Measurements from ENCODE around the gene TBC1D10B.
A peak's percentile ranks its signal among the peaks of the same experiment; 100 is the strongest.

Gene TBC1D10B

DNA sequence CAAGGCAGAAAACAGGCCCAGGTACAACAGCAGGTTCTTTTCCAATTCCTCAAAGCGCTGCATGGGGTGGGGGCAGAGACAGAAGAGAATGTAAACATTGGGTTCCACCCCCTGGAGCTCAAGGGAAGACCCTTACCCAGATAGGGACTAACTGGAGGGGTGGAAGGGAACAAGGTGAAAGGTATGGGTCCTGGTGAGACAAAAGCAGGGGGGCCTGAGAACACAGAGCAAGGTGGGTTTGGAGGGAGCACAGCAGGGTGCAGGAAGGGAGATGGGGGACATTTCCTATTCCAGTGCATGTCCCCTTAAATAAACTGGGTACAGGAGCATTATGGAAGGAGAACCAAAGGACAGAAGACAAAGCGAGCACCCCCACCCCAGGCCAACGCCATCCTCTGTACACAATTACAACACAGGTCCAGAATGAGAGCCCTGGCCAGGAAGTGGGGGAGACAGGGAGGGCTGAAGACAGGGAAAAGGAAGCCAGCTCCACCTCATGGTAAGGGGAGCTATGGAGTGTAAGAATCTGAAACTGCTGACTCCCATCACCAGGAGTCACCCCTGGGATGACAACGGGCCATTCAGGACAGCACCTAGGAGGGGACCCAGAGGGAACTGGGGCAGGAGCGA is 13.1 kb downstream of the TBC1D10B start:
- Histone ChIP-seq H3K36me3 (ENCODE audit: insufficient read depth, low read length) (peaks cover 70% of the 10 kb centered on the region), H3K79me2 (ENCODE audit: insufficient read depth, low read length) (peaks cover 47% of the 10 kb centered on the region), H3K9ac (ENCODE audit: low read depth, low read length) (peak overlapping the region; percentile 13; the same call in 1 of the 2 replicates), H3K4me2 (ENCODE audit: insufficient read depth, low read length) (0 out of 2 replicates have a peak overlapping the region, but pooled peaks have one; percentile 99), H4K20me1 (ENCODE audit: insufficient read depth, low read length) (peaks cover 19% of the 10 kb centered on the region), H3K9me3 (ENCODE audit: insufficient read depth, low read length, severe bottlenecking) (no peaks in the 10 kb centered on the region), H3K4me3 (ENCODE audit: low read depth in 1 of 2, low read length in 2 of 2) (no peak overlapping the region), H2AFZ (ENCODE audit: low read depth, low read length) (no peak overlapping the region), H3K27me3 (ENCODE audit: insufficient read depth, low read length, poor library complexity) (no peaks in the 10 kb centered on the region), H3K4me1 (ENCODE audit: insufficient read depth, low read length) (peaks cover 45% of the 10 kb centered on the region), H3K27ac (ENCODE audit: low read length) (no peak overlapping the region; the same call in 1 of the 2 replicates)
- no peak for DNase-seq
- ATAC-seq (ENCODE audit: insufficient read depth, low read depth) = no peak
- TF ChIP-seq, protein P1, sequence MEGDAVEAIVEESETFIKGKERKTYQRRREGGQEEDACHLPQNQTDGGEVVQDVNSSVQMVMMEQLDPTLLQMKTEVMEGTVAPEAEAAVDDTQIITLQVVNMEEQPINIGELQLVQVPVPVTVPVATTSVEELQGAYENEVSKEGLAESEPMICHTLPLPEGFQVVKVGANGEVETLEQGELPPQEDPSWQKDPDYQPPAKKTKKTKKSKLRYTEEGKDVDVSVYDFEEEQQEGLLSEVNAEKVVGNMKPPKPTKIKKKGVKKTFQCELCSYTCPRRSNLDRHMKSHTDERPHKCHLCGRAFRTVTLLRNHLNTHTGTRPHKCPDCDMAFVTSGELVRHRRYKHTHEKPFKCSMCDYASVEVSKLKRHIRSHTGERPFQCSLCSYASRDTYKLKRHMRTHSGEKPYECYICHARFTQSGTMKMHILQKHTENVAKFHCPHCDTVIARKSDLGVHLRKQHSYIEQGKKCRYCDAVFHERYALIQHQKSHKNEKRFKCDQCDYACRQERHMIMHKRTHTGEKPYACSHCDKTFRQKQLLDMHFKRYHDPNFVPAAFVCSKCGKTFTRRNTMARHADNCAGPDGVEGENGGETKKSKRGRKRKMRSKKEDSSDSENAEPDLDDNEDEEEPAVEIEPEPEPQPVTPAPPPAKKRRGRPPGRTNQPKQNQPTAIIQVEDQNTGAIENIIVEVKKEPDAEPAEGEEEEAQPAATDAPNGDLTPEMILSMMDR (IDR thresholded peaks at IDR 0.05; ENCODE audit: borderline replicate concordance, extremely low read depth, low read length, poor library complexity, severe bottlenecking) = no peak
- no peak for TF ChIP-seq EZH2 (IDR thresholded peaks at IDR 0.05; ENCODE audit: borderline replicate concordance, low read depth, low read length, severe bottlenecking)

DNA sequence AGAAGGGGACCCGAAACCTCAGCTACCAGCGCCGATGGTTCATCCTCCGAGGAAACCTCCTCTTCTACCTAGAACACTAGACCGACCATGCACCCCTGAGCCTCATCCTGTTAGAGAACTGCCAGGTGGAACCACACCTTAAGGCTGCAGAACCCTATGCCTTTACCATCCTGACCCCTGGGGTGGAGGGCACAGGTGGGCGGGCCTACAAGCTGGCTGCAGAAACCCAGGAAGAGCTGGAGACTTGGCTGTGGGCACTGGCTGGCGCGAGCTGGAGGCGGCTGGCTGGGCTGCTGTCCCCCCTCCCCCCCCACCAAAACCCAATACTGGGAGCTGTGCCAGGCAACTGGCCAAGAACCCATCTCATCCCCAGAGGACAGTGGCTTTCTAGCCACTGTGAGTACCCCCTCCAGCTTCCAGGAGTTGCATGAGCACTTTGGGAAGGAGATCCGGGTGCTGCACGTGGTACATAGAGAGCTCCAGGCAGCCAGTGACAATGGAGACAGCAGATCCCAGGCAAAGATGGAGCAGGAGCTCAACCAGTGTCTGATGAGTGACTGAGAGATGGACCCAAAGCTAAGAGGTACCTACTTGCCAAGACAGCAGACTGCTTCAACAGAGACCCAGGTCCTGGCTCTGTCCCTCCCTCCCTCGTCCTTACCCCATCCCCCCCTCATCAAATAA is 13.8 kb downstream of the TBC1D10B start:
- DNase-seq (no peak), ATAC-seq (ENCODE audit: insufficient read depth, low read depth) (no peak)
- H3K4me1 ChIP-seq (ENCODE audit: insufficient read depth, low read length) = peaks cover 45% of the 10 kb centered on the region
- no peak for TF ChIP-seq EZH2 (IDR thresholded peaks at IDR 0.05; ENCODE audit: borderline replicate concordance, low read depth, low read length, severe bottlenecking)
- TF ChIP-seq, protein P1 (IDR thresholded peaks at IDR 0.05; ENCODE audit: borderline replicate concordance, extremely low read depth, low read length, poor library complexity, severe bottlenecking) = no peak
- peaks cover 22% of the 10 kb centered on the region for H4K20me1 ChIP-seq (ENCODE audit: insufficient read depth, low read length)
- H3K9me3 ChIP-seq (ENCODE audit: insufficient read depth, low read length, severe bottlenecking) = no peaks in the 10 kb centered on the region
- H3K27ac ChIP-seq (ENCODE audit: low read length) = peak overlapping the region; percentile 95
- H3K36me3 ChIP-seq (ENCODE audit: insufficient read depth, low read length) = peaks cover 75% of the 10 kb centered on the region
- H3K9ac ChIP-seq (ENCODE audit: low read depth, low read length) = peak overlapping the region; percentile 87
- peak overlapping the region in 1 of 2 experiments; percentile 99; a peak in 2 of 4 replicates for H3K4me3 ChIP-seq (ENCODE audit: low read depth in 1 of 2, low read length in 2 of 2)
- peak overlapping the region; percentile 99 for H3K4me2 ChIP-seq (ENCODE audit: insufficient read depth, low read length)
- H3K79me2 ChIP-seq (ENCODE audit: insufficient read depth, low read length) = peaks cover 47% of the 10 kb centered on the region
- H2AFZ ChIP-seq (ENCODE audit: low read depth, low read length) = no peak overlapping the region
- H3K27me3 ChIP-seq (ENCODE audit: insufficient read depth, low read length, poor library complexity) = no peaks in the 10 kb centered on the region

GRCh38 chr16:30355954-30356308 is 14.4 kb downstream of the TBC1D10B start:
- H3K27me3 ChIP-seq (ENCODE audit: insufficient read depth, low read length, poor library complexity) = no peaks in the 10 kb centered on the region
- no peak for ATAC-seq (ENCODE audit: insufficient read depth, low read depth)
- H3K9ac ChIP-seq (ENCODE audit: low read depth, low read length) = peak overlapping the region; percentile 87
- DNase-seq = no peak
- peak overlapping the region; percentile 95 for H3K27ac ChIP-seq (ENCODE audit: low read length)
- H3K4me3 ChIP-seq (ENCODE audit: low read depth in 1 of 2, low read length in 2 of 2) = peak overlapping the region; percentile 97 to 99; a peak in 3 of 4 replicates
- peaks cover 25% of the 10 kb centered on the region for H4K20me1 ChIP-seq (ENCODE audit: insufficient read depth, low read length)
- TF ChIP-seq, protein P1 (IDR thresholded peaks at IDR 0.05; ENCODE audit: borderline replicate concordance, extremely low read depth, low read length, poor library complexity, severe bottlenecking) = no peak
- TF ChIP-seq EZH2 (IDR thresholded peaks at IDR 0.05; ENCODE audit: borderline replicate concordance, low read depth, low read length, severe bottlenecking) = no peak
- H3K9me3 ChIP-seq (ENCODE audit: insufficient read depth, low read length, severe bottlenecking) = no peaks in the 10 kb centered on the region
- peaks cover 45% of the 10 kb centered on the region for H3K4me1 ChIP-seq (ENCODE audit: insufficient read depth, low read length)
- peaks cover 43% of the 10 kb centered on the region for H3K79me2 ChIP-seq (ENCODE audit: insufficient read depth, low read length)
- H3K4me2 ChIP-seq (ENCODE audit: insufficient read depth, low read length) = peak overlapping the region; percentile 99
- H2AFZ ChIP-seq (ENCODE audit: low read depth, low read length) = peak overlapping the region; percentile 98
- H3K36me3 ChIP-seq (ENCODE audit: insufficient read depth, low read length) = peaks cover 78% of the 10 kb centered on the region
